NT2/D1 (cell line): ENCODE measurements around the gene PADI4.

ENCODE experiments used
- SUZ12 ChIP-seq: IDR thresholded peaks from 2 replicates; pipeline ENCODE4 v1.6.1; 2011; ENCODE audit not compliant: insufficient read length, insufficient read depth; ENCODE audit errors: extremely low read depth
- YY1 ChIP-seq: IDR thresholded peaks from 2 replicates; pipeline ENCODE4 v1.6.1; 2011; ENCODE audit not compliant: insufficient read length, insufficient read depth

DNA sequence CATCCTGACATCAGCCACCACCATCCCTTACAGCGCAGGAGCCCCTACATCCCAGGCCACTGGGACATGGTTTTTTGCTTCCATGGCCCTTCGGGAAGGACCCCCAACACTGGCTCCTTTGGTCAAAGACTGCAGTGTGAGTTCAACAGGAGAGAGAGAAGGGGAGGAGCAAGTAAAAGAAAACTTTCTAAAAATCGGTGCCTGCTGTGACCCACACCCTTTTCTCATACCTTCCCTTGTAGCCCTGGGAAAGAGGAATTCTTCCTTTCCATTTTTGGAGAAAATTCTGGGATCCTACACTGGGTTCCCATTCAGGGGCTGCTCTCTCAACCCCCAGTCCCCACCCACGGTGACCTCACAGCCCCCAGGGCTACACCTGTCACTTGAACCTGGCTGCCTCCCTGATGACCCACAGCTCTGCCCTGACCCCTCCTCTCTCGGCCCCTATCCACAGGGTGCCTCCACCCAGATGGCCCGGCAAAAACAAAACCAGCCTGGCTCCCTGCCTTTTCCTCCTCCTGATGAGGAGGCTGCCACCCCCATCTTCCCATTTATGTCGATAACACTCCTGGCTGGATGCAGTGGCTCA is 7.6 kb downstream of the PADI4 start:
- TF ChIP-seq YY1 (no peak), SUZ12 (no peak)
